KMS-11 (cell line): Measurements from ENCODE around the gene SPCS3.

ENCODE experiments used
- H2AFZ ChIP-seq: fragments of 200-600 bp; sonication (generic); 2 replicates; pipeline ENCODE4 v1.6.1; 2016; ENCODE audit warnings: antibody characterized with exemption, mixed run types, low read depth
- H3K27ac ChIP-seq: fragments of 200-600 bp; sonication (generic); 2 replicates; pipeline ENCODE4 v1.6.1; 2016; ENCODE audit warnings: mild to moderate bottlenecking, mixed run types
- H3K27me3 ChIP-seq: fragments of 200-600 bp; sonication (generic); 2 replicates; pipeline ENCODE4 v1.6.1; 2017; ENCODE audit warnings: mild to moderate bottlenecking, low read depth, mixed run types, moderate library complexity; ENCODE audit not compliant: insufficient read depth
- H3K36me3 ChIP-seq: fragments of 200-600 bp; sonication (generic); 2 replicates; pipeline ENCODE4 v1.6.1; 2017; ENCODE audit warnings: mild to moderate bottlenecking, mixed run types; ENCODE audit not compliant: insufficient read depth
- H3K4me1 ChIP-seq: fragments of 200-600 bp; sonication (generic); 2 replicates; pipeline ENCODE4 v1.6.1; 2016; ENCODE audit warnings: mild to moderate bottlenecking, low read depth, mixed run types; ENCODE audit not compliant: poor library complexity, severe bottlenecking
- H3K4me2 ChIP-seq: fragments of 200-600 bp; sonication (generic); 2 replicates; pipeline ENCODE4 v1.7.0; 2016; ENCODE audit warnings: mild to moderate bottlenecking, mixed run types
- H3K4me3 ChIP-seq: fragments of 200-600 bp; sonication (generic); IDR thresholded peaks from 2 replicates; pipeline ENCODE4 v1.6.1; 2017; ENCODE audit warnings: low read depth, low read length, mixed read lengths; ENCODE audit not compliant: insufficient read depth
- H3K79me2 ChIP-seq: fragments of 200-600 bp; sonication (generic); 2 replicates; pipeline ENCODE4 v1.6.1; 2016; ENCODE audit warnings: low read depth, mixed run types; ENCODE audit not compliant: insufficient read depth
- H3K9ac ChIP-seq: fragments of 200-600 bp; sonication (generic); 2 replicates; pipeline ENCODE4 v1.6.1; 2016; ENCODE audit warnings: mild to moderate bottlenecking, mixed run types
- H4K20me1 ChIP-seq: fragments of 200-600 bp; sonication (generic); 2 replicates; pipeline ENCODE4 v1.6.1; 2016; ENCODE audit warnings: mild to moderate bottlenecking, mixed run types; ENCODE audit not compliant: insufficient read depth
- CTCF ChIP-seq: fragments of 200-600 bp; sonication (generic); conservative IDR thresholded peaks from 2 replicates; pipeline ENCODE4 v1.6.1; 2017; ENCODE audit warnings: low read depth, mild to moderate bottlenecking, antibody characterized with exemption, low read length, moderate library complexity, mixed read lengths

SPCS3 gene

GRCh38 chr4:176334066-176334465 lies 14.3 kb downstream of the SPCS3 start:
- H3K4me2 ChIP-seq, result no peak overlapping the region
- no peaks in the 10 kb centered on the region for H3K27me3 ChIP-seq
- peaks cover 5% of the 10 kb centered on the region for H3K4me1 ChIP-seq
- no peaks in the 10 kb centered on the region for H4K20me1 ChIP-seq
- H3K27ac ChIP-seq, result no peak overlapping the region
- H2AFZ ChIP-seq, result no peak overlapping the region
- H3K79me2 ChIP-seq, result peaks cover 6% of the 10 kb centered on the region; the same call in 1 of the 2 replicates
- no peak overlapping the region for H3K4me3 ChIP-seq
- TF ChIP-seq CTCF, result no peak
- no peaks in the 10 kb centered on the region; the same call in 1 of the 2 replicates for H3K36me3 ChIP-seq
- no peak overlapping the region for H3K9ac ChIP-seq

DNA sequence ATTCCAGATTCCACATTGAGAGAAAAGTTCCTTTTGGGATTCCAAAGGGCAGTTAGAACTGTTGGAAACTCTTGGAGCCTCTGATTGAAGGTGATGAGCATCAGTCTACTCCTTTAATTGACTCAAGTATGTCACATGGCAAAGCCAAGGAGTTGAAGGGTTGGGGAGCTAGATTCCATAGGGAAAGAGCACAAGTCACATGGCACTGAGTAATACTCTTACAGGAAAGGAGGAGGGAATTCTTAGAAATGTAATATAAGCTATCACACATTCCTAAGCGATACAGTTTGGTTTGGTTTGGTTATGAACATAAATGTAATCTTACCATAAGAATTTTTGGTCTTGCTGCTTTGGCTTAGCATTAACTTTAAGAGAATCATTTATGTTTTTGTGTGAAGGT lies 15.7 kb downstream of the SPCS3 start:
- no peak for TF ChIP-seq CTCF
- Histone ChIP-seq H4K20me1 (no peaks in the 10 kb centered on the region), H3K79me2 (no peaks in the 10 kb centered on the region), H3K27me3 (no peaks in the 10 kb centered on the region), H3K9ac (no peak overlapping the region), H2AFZ (no peak overlapping the region), H3K4me1 (no peaks in the 10 kb centered on the region), H3K27ac (no peak overlapping the region), H3K4me3 (no peak overlapping the region), H3K4me2 (no peak overlapping the region), H3K36me3 (no peaks in the 10 kb centered on the region)

GRCh38 chr4:176339936-176340761 lies 20.4 kb downstream of the SPCS3 start:
- TF ChIP-seq CTCF, result no peak
- Histone ChIP-seq H3K79me2 (no peaks in the 10 kb centered on the region), H3K4me3 (no peak overlapping the region), H2AFZ (no peak overlapping the region), H3K36me3 (no peaks in the 10 kb centered on the region), H4K20me1 (no peaks in the 10 kb centered on the region), H3K27me3 (no peaks in the 10 kb centered on the region), H3K4me2 (no peak overlapping the region), H3K4me1 (peaks cover 5% of the 10 kb centered on the region), H3K9ac (no peak overlapping the region), H3K27ac (no peak overlapping the region)

- no peaks in the 10 kb centered on the region for H3K79me2 ChIP-seq
- peak; percentile 87 for TF ChIP-seq CTCF
- H3K9ac ChIP-seq, result no peak overlapping the region
- no peaks in the 10 kb centered on the region for H3K27me3 ChIP-seq
- H3K4me2 ChIP-seq, result no peak overlapping the region
- H3K4me3 ChIP-seq, result no peak overlapping the region
- no peak overlapping the region for H3K27ac ChIP-seq
- H2AFZ ChIP-seq, result no peak overlapping the region
- H4K20me1 ChIP-seq, result no peaks in the 10 kb centered on the region
- H3K36me3 ChIP-seq, result no peaks in the 10 kb centered on the region
- H3K4me1 ChIP-seq, result peaks cover 5% of the 10 kb centered on the region
These were observed 21.3 kb downstream of the SPCS3 start for GRCh38 chr4:176340871-176341685.
